BE2C (cell line): Measurements from ENCODE around the gene ZNF19.

Source experiments
- DNase-seq: peaks from one replicate; pipeline ENCODE4 v3.0.0-alpha.2; 2020
- H3K27me3 ChIP-seq: fragments of 250-450 bp; sonication (Bioruptor Pico); 2 replicates; pipeline ENCODE4 v1.5.1; 2020; ENCODE audit warnings: mild to moderate bottlenecking
- H3K36me3 ChIP-seq: fragments of 250-450 bp; sonication (Bioruptor Pico); 2 replicates; pipeline ENCODE4 v1.5.1; 2020; ENCODE audit warnings: mild to moderate bottlenecking
- H3K4me1 ChIP-seq: fragments of 250-450 bp; sonication (Bioruptor Pico); 2 replicates; pipeline ENCODE4 v1.5.1; 2020
- H3K4me3 ChIP-seq: 2 replicates; pipeline ENCODE4 v1.5.1; 2011; ENCODE audit warnings: low read depth, low read length
- H3K9me3 ChIP-seq: fragments of 250-450 bp; sonication (Bioruptor Pico); 2 replicates; pipeline ENCODE4 v1.5.1; 2020
- TF ChIP-seq, protein P1 (sequence below): IDR thresholded peaks from 2 replicates; pipeline ENCODE4 v1.5.1; 2012; ENCODE audit warnings: mild to moderate bottlenecking, low read depth, low read length

Gene ZNF19

DNA sequence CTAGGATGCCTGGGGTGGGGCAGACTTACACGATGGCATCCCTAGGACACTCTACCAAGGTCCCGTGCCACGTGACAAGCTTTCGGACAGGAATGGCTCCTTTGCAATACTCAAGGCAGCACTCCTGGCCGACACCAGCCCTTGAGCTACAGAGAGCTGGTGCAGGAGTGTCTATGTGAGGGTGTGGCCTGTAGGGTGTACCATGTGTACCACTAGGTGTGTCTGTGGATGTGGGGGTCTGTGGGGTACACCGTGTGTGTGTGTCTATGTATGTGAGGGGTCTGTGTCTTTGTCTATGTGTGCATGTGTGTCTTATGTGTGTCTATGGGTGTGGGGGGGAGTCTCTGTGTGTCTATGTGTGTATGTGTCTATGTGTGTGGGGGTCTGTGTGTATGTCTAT is 45.4 kb downstream of the ZNF19 start:
- H3K36me3 ChIP-seq: peaks cover 8% of the 10 kb centered on the region
- no peaks in the 10 kb centered on the region for H3K27me3 ChIP-seq
- no peaks in the 10 kb centered on the region for H3K9me3 ChIP-seq
- TF ChIP-seq, protein P1, sequence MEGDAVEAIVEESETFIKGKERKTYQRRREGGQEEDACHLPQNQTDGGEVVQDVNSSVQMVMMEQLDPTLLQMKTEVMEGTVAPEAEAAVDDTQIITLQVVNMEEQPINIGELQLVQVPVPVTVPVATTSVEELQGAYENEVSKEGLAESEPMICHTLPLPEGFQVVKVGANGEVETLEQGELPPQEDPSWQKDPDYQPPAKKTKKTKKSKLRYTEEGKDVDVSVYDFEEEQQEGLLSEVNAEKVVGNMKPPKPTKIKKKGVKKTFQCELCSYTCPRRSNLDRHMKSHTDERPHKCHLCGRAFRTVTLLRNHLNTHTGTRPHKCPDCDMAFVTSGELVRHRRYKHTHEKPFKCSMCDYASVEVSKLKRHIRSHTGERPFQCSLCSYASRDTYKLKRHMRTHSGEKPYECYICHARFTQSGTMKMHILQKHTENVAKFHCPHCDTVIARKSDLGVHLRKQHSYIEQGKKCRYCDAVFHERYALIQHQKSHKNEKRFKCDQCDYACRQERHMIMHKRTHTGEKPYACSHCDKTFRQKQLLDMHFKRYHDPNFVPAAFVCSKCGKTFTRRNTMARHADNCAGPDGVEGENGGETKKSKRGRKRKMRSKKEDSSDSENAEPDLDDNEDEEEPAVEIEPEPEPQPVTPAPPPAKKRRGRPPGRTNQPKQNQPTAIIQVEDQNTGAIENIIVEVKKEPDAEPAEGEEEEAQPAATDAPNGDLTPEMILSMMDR: no peak
- H3K4me1 ChIP-seq: no peaks in the 10 kb centered on the region
- DNase-seq: no peak
- H3K4me3 ChIP-seq: no peak overlapping the region

DNA sequence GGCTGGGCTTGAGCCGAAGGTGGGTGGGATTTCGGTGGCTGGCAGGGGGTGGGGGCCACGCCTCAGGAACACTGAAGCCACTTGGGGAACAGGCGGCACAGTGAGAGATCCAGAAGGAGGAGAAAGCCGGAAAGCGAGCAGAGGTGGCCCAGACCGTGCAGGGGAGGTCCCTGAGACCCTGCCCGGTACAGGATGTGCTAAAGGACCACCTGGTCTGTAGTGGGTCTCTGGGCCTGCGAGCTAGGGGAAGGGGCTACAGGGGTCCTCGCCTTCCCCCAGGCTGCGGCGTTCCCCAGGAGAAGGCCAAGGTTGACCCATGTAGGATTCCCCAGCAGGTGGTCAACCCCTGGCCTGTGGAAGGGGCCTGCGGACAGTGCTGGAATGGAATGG is 47.1 kb downstream of the ZNF19 start, which contains the start of gene TLE7:
Gene TLE7 (minus strand): TSS at position 4 of the 390 bp plus-strand sequence. CDS start 8,730 bp downstream, outside the sequence.
- DNase-seq: no peak
- H3K9me3 ChIP-seq: no peaks in the 10 kb centered on the region
- H3K27me3 ChIP-seq: no peaks in the 10 kb centered on the region
- no peaks in the 10 kb centered on the region for H3K36me3 ChIP-seq
- H3K4me3 ChIP-seq: no peak within 1 kb of the TSS
- H3K4me1 ChIP-seq: no peaks in the 10 kb centered on the region
- TF ChIP-seq, protein P1: no peak

DNA sequence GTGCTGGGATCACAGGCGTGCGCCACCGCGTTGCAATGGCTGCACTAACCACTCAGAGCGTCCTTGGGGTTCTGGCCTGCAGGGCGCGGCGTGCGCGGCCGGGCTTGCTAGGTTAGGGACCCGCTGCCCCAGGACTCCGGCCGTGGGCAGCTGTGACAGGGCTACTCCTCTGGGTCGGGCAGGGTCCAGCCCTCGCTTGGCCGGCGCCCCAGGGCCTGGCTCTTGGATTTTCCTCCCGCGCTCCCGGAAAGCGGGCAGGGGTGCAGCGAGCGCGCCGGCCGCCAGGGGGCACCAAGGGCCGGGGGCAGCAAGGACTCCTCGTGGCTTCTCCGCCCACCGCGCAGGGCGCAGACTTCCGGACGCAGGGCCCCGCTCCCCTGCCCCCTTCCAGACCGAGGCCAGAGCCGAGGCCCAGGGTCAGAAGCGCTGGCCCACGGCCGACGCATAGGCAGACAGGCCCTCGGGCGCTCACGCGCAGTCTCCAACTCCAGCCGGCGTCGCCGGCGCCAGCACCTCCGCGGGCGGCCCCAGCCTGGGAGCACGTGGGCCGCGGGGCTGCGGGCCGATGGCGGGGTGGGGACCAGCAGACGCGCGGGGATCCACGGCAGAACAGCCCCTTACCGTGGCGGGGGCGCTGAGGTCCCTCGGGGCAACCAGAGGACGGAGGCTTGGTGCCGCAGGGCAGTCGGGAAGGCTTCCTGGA is 47.6 kb downstream of the ZNF19 start:
- 0 out of 2 replicates have a peak, but pooled peaks cover 3% of the 10 kb centered on the region for H3K27me3 ChIP-seq
- no peaks in the 10 kb centered on the region for H3K9me3 ChIP-seq
- H3K36me3 ChIP-seq: no peaks in the 10 kb centered on the region
- TF ChIP-seq, protein P1: peak; percentile 17; the same call in 1 of the 2 replicates
- no peak overlapping the region for H3K4me3 ChIP-seq
- peak; percentile 32 for DNase-seq
- no peaks in the 10 kb centered on the region for H3K4me1 ChIP-seq

DNA sequence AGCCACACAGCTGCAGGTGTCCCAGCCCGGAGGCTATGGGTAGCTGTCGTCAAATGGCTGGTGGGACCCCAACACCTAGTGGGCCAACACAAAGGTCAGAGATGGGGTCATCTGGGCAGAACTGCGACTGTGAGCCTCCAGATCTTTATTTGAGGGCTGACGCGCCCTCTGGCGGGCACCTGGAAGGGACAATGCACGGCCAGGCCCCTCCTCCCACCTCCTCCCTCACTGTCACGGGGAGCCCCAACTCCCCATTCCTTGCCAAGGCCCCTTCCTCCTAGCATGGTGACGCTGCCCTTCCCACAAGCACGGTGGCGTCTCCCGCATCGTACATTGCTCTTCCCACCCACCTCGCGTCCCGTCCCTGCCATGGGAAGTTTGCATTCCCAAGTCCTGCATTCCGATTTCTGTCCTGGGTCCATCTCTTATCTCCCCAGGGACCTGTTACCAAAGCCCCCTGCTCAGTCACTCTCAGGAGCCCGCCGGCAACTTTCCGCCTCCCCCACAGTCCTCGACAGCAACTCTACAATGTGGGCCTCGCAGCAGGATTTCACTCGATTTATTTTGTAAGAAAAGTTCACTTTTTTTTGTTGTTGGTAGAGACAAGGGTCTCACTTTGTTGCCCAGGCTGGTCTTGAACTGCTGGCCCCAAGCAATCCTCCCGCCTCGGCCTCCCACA is 48.3 kb downstream of the ZNF19 start:
- Histone ChIP-seq H3K36me3 (no peaks in the 10 kb centered on the region), H3K4me3 (no peak overlapping the region)
- no peak for DNase-seq

DNA sequence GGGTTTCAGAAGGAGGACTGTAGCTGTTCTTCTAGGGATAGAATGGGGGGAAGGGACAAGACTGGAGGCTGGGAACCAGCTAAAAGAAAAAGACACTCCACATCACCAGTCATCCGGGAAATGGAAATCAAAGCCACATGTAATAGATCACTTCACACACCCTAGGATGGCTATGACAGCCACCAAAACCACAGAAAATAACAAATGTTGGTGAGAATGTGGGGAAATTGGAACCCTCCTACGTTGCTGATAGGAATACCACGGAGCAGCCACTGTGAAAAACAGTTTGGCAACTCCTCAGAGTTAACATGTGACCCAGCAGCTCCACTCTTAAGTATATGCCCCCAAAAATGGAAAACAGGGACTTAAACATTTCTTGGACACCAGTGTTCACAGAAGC is 49.6 kb downstream of the ZNF19 start:
- H3K9me3 ChIP-seq: no peaks in the 10 kb centered on the region
- TF ChIP-seq, protein P1: no peak
- no peaks in the 10 kb centered on the region for H3K4me1 ChIP-seq
- no peak overlapping the region for H3K4me3 ChIP-seq
- H3K27me3 ChIP-seq: 0 out of 2 replicates have a peak, but pooled peaks cover 3% of the 10 kb centered on the region
- no peak for DNase-seq
- no peaks in the 10 kb centered on the region for H3K36me3 ChIP-seq

More for the DNA sequence above, 48.3 kb downstream of the ZNF19 start:
- Histone ChIP-seq H3K27me3 (0 out of 2 replicates have a peak, but pooled peaks cover 3% of the 10 kb centered on the region), H3K9me3 (no peaks in the 10 kb centered on the region), H3K4me1 (no peaks in the 10 kb centered on the region)
- TF ChIP-seq, protein P1: 0 out of 2 replicates have a peak, but pooled peaks have one; percentile 16

DNA sequence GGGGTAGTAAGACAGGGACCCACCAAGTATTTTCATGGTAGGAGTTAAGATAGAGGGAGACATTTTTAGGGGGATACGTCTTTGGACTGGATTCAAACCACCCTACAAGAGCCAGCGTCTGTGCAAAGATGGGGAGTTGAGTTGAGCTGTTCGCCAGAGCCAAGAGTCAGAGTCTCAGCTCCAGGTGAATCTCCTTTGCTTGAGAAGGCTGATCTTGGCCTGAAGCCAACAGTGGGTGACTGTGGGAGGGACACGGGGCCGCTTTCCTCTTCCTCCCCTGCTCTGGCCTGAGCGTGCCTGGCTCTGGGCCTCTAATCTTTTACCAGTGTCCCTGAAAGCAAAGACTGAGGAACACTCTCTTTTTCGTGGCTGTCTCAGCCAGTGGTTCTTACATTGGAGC is 52.7 kb downstream of the ZNF19 start:
- Histone ChIP-seq H3K36me3 (no peaks in the 10 kb centered on the region), H3K4me3 (no peak overlapping the region), H3K27me3 (0 out of 2 replicates have a peak, but pooled peaks cover 3% of the 10 kb centered on the region), H3K4me1 (no peaks in the 10 kb centered on the region), H3K9me3 (no peaks in the 10 kb centered on the region)
- TF ChIP-seq, protein P1: no peak
- DNase-seq: no peak
